HFFc6 (cell line): Measurements from ENCODE around the gene EPHB3. TPM values are rescaled to one million over a fixed set of nuclear protein-coding genes. Genes with fewer than 3 reads are reported as not detected.

Source experiments
- DNase-seq: peaks from one replicate; pipeline ENCODE4 v3.0.0-alpha.2; 2018
- H3K27ac Mint-ChIP-seq: 2 replicates; pipeline ENCODE4 v1.8.0; 2020; ENCODE audit warnings: mild to moderate bottlenecking, mixed read lengths
- H3K27me3 Mint-ChIP-seq: 2 replicates; pipeline ENCODE4 v1.8.0; 2021; ENCODE audit warnings: mild to moderate bottlenecking, moderate library complexity, mixed read lengths; ENCODE audit not compliant: insufficient read depth
- H3K36me3 Mint-ChIP-seq: 2 replicates; pipeline ENCODE4 v1.8.0; 2021; ENCODE audit warnings: low read depth, mixed read lengths
- H3K4me1 Mint-ChIP-seq: 2 replicates; pipeline ENCODE4 v1.8.0; 2020; ENCODE audit warnings: low read depth, mixed read lengths
- H3K4me3 Mint-ChIP-seq: 2 replicates; pipeline ENCODE4 v1.8.0; 2020; ENCODE audit warnings: mild to moderate bottlenecking, moderate library complexity, mixed read lengths
- H3K9me3 Mint-ChIP-seq: 2 replicates; pipeline ENCODE4 v1.8.0; 2020; ENCODE audit warnings: mild to moderate bottlenecking, mixed read lengths
- total RNA-seq, 6 experiments: library from RNA; stranded (reverse); fragmentation: NEBNext Ultra II Directional; extraction: Animal tissue kit (Norgen Biotek cat#: 25700); gene quantifications; 2 replicates in 1 of 6; 3 replicates in 5 of 6; pipeline ENCODE4 v1.2.3, GENCODE V29; 2021
- TF ChIP-seq, protein P1 (sequence below): fragments of 200-600 bp; sonication (generic); IDR thresholded peaks from 2 replicates; pipeline ENCODE4 v1.5.0; 2021; ENCODE audit warnings: antibody characterized with exemption, mild to moderate bottlenecking

Gene EPHB3
- total RNA-seq, 6 experiments from 2014 or later: 3.0 to 6.6 (median 3.6) TPM

DNA sequence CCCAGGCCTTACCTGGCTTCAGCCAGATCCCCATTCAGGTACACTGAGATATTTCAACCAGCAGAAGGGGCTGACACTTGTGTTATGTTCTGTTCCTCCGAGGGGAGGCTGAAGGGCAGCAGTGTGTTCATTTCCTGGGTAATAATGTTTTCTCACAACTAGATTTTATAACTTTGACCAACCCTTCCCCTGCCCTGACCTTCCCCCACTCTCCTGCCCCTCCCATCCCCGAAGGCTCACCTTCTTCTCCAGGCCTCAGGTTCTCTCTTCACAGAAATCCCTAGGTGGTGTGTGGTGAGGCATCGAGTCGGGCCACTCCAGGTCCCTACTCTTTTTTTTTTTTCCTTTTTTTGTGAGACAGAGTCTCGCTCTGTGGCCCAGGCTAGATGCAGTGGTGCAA is 34.6 kb downstream of the EPHB3 start:
- H3K27ac Mint-ChIP-seq: no peak overlapping the region
- no peak for DNase-seq
- no peaks in the 10 kb centered on the region for H3K9me3 Mint-ChIP-seq
- H3K4me1 Mint-ChIP-seq: peaks cover 7% of the 10 kb centered on the region
- H3K36me3 Mint-ChIP-seq: no peaks in the 10 kb centered on the region
- peaks cover 18% of the 10 kb centered on the region for H3K27me3 Mint-ChIP-seq
- H3K4me3 Mint-ChIP-seq: no peak overlapping the region
- TF ChIP-seq, protein P1, sequence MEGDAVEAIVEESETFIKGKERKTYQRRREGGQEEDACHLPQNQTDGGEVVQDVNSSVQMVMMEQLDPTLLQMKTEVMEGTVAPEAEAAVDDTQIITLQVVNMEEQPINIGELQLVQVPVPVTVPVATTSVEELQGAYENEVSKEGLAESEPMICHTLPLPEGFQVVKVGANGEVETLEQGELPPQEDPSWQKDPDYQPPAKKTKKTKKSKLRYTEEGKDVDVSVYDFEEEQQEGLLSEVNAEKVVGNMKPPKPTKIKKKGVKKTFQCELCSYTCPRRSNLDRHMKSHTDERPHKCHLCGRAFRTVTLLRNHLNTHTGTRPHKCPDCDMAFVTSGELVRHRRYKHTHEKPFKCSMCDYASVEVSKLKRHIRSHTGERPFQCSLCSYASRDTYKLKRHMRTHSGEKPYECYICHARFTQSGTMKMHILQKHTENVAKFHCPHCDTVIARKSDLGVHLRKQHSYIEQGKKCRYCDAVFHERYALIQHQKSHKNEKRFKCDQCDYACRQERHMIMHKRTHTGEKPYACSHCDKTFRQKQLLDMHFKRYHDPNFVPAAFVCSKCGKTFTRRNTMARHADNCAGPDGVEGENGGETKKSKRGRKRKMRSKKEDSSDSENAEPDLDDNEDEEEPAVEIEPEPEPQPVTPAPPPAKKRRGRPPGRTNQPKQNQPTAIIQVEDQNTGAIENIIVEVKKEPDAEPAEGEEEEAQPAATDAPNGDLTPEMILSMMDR: no peak

GRCh38 chr3:184596886-184597575 is 35.4 kb downstream of the EPHB3 start:
- Mint-ChIP-seq H3K4me1 (peaks cover 7% of the 10 kb centered on the region), H3K27ac (no peak overlapping the region)
- TF ChIP-seq, protein P1: no peak

DNA sequence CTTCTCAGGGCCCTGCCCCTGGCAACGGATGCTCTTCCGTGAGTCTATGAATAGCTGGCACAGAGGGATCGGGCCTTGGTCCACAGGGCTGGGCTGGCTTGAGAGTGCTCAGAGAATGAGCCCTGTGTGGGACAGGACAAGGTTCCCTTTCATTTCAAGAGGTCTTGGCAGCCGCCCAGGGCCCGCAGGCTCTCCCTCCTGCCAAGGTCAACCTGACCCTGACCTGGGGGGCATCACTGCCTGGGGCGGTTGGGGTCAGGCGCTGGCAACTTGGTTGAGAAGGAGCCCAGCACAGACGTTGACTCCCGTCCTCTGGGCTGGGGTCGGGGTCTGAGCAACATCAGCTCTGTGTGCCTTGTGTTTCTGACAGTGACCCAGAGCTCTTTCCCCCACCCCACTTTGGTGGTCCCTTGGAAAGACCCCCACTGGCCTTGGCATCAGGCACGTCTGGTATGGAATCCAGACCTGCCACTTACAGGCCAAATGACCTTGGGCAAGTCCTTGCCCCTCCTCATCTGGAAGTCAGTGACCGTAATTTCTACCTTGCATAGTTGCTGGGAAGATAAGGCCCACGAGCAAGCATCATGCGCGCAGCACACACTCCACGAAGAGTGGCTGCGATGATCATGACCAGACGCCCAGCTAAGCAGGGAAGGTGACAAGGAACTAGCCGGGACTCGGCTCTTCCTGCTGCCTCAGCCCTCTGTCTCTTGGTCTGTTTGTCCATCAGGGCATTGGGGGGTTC is 36.4 kb downstream of the EPHB3 start:
- DNase-seq: no peak
- Mint-ChIP-seq H3K4me1 (no peaks in the 10 kb centered on the region; the same call in 1 of the 2 replicates), H3K27me3 (peaks cover 28% of the 10 kb centered on the region), H3K9me3 (no peaks in the 10 kb centered on the region), H3K27ac (no peak overlapping the region), H3K4me3 (no peak overlapping the region), H3K36me3 (no peaks in the 10 kb centered on the region)
- TF ChIP-seq, protein P1: no peak

More at GRCh38 chr3:184596886-184597575, 35.4 kb downstream of the EPHB3 start:
- Mint-ChIP-seq H3K9me3 (no peaks in the 10 kb centered on the region), H3K27me3 (peaks cover 18% of the 10 kb centered on the region), H3K36me3 (no peaks in the 10 kb centered on the region), H3K4me3 (no peak overlapping the region)
- DNase-seq: no peak

- no peaks in the 10 kb centered on the region for H3K36me3 Mint-ChIP-seq
- peaks cover 30% of the 10 kb centered on the region for H3K27me3 Mint-ChIP-seq
- no peak for DNase-seq
- H3K4me1 Mint-ChIP-seq: no peaks in the 10 kb centered on the region
- H3K27ac Mint-ChIP-seq: no peak overlapping the region
- H3K9me3 Mint-ChIP-seq: no peaks in the 10 kb centered on the region
- H3K4me3 Mint-ChIP-seq: no peak overlapping the region
- TF ChIP-seq, protein P1: no peak
Measured at GRCh38 chr3:184598574-184598927, 37.0 kb downstream of the EPHB3 start.

GRCh38 chr3:184599143-184599542 is 37.6 kb downstream of the EPHB3 start:
- peaks cover 33% of the 10 kb centered on the region for H3K27me3 Mint-ChIP-seq
- no peaks in the 10 kb centered on the region for H3K4me1 Mint-ChIP-seq
- no peak overlapping the region for H3K27ac Mint-ChIP-seq
- DNase-seq: no peak
- H3K4me3 Mint-ChIP-seq: no peak overlapping the region
- H3K9me3 Mint-ChIP-seq: no peaks in the 10 kb centered on the region
- TF ChIP-seq, protein P1: no peak
- H3K36me3 Mint-ChIP-seq: no peaks in the 10 kb centered on the region
